Measurements from ENCODE around the gene CREM.

CREM gene

DNA sequence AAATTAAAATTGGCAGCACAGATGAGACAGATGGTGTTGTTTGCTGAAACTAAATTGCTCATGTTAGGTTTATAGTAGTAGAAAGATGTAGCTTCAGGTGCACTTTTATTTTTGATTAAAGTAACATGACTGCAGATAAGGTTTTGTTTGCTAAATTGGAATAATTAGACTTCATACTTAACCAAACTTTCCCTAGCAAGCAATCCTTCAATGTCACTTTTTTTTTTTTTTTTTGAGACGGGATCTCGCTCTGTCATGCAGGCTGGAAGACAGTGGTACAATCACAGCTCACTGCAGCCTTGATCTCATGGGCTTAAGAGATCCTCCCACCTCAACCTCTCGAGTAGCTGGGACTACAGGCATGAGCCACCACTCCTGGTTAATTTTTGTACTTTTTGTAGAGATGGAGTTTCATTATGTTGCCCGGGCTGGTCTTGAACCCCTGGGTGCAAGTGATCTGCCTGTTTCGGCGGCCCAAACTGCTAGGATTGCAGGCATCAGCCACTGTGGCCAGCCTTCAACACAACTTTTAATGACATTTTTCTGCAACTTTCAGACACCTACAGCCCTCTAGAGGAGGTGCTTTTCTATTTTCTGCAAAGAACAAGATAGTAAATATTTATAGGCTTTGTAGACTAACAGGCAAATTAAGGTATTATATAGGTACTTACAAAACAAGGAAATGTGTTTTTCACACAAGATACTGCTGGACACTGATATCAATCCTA lies 124.9 kb downstream of the CREM start:
- H3K36me3 ChIP-seq (ENCODE audit: control insufficient read depth, insufficient read depth, low read length, severe bottlenecking): no peaks in the 10 kb centered on the region
- no peak for DNase-seq (ENCODE audit: low read depth)
- H3K9me3 ChIP-seq (ENCODE audit: control insufficient read depth, low read length): peaks cover 3% of the 10 kb centered on the region
- H3K27me3 ChIP-seq (replicated peaks; ENCODE audit: control insufficient read depth, insufficient read depth, low read length): no peaks in the 10 kb centered on the region
- no peak overlapping the region for H3K9ac ChIP-seq (ENCODE audit: low read length)
- no peaks in the 10 kb centered on the region for H3K4me1 ChIP-seq (ENCODE audit: control insufficient read depth, insufficient read depth, low read length)
- H3K4me3 ChIP-seq (ENCODE audit: low read length): no peak overlapping the region

DNA sequence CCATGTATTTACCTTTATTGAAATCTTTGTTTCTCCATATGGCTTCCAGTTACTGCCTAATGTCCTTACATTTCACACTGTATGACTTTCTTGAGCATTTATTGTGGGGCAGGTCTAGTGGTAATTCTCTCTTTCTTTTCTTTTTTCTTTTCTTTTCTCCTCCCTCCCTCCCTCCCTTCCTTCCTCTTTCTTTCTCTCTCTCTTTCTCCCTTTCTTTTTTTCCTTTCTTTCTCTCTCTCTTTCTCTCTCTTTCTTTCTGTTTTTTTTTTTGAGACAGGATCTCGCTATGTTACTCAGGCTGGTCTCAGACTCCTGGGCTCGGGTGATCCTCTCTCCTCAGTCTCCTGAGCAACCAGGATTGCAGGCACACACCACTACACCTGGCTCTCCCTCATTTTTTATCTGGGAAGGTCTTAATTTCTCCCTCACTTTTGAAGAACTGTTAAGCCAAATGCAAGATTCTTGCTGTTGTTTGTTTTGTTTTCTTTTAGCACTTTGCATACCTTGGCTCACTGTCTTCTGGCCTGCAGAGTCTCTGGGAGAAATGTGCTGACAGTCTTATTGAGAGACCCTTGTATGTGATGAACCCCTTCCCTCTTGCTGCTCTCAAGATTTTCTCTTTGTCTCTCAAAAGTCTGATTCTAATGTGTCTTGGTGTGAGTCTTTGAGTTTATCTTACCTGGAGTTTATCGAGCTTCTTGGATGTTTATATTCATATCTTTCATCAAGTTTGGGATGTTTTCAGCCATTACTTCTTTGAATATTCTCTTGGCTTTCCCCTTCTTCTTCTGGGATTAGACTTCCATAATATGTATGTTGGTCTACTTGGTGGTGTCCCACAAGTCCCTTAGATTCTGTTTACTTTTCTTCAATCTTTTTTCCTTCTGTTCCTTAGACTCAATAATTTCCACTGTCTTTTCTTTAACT lies 130.7 kb downstream of the CREM start:
- Histone ChIP-seq H3K4me3 (ENCODE audit: low read length) (no peak overlapping the region), H3K9ac (ENCODE audit: low read length) (no peak overlapping the region)

DNA sequence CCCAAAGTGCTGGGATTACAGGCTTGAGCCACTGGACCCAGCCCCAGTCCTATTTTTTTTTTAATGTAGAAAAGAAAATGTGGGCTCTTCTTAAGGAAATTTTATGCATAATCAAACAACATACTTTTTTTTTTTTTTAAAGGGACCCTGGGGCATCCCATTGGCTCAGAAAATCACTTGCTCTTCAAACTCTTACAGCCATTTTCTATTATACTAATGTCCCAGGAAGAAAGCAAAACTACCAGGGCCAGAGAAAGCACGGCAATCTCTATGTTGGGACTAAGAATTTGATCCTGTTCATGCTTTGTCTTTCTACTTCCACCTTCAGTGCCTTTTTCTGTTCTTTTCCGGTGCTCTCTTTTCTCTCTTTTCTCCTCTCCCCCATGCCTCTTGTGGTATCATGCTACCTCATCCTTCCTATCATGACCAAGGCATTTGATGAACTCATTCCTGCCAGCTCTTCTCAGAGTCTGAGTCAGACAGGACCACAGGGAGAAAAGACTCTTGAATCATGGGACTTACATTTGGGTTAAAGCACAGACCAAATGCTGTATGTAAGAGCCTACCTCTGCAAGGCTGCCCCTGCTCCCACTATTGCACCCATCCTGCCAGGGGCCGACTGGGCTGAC lies 133.2 kb downstream of the CREM start:
- Histone ChIP-seq H3K4me3 (ENCODE audit: low read length) (no peak overlapping the region), H3K9me3 (ENCODE audit: control insufficient read depth, low read length) (peaks cover 14% of the 10 kb centered on the region), H3K27me3 (replicated peaks; ENCODE audit: control insufficient read depth, insufficient read depth, low read length) (no peaks in the 10 kb centered on the region), H3K4me1 (ENCODE audit: control insufficient read depth, insufficient read depth, low read length) (peaks cover 8% of the 10 kb centered on the region), H3K36me3 (ENCODE audit: control insufficient read depth, insufficient read depth, low read length, severe bottlenecking) (no peaks in the 10 kb centered on the region), H3K9ac (ENCODE audit: low read length) (peak overlapping the region; percentile 26)
- peak; percentile 73 for DNase-seq (ENCODE audit: low read depth)

More for the DNA sequence above, 130.7 kb downstream of the CREM start:
- no peaks in the 10 kb centered on the region for H3K27me3 ChIP-seq (replicated peaks; ENCODE audit: control insufficient read depth, insufficient read depth, low read length)
- no peak for DNase-seq (ENCODE audit: low read depth)
- H3K9me3 ChIP-seq (ENCODE audit: control insufficient read depth, low read length): peaks cover 14% of the 10 kb centered on the region
- no peaks in the 10 kb centered on the region for H3K36me3 ChIP-seq (ENCODE audit: control insufficient read depth, insufficient read depth, low read length, severe bottlenecking)
- peaks cover 8% of the 10 kb centered on the region for H3K4me1 ChIP-seq (ENCODE audit: control insufficient read depth, insufficient read depth, low read length)

DNA sequence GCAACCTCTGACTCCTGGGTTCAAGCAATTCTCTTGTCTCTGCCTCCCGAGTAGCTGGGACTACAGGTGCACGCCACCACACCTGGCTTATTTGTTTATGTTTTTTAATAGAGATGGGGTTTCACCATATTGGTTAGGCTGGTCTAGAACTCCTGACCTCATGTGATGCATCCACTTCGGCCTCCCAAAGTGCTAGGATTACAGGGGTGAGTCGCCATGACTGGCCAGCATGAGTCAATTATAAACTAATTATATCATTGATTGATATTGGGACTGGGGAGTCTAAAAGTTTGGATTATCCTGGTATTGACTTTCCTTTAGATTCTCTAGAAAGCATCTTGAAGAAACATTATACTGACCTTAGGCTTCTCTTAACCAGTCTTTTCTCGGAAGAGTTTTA lies 135.8 kb downstream of the CREM start:
- Histone ChIP-seq H3K9me3 (ENCODE audit: control insufficient read depth, low read length) (peaks cover 9% of the 10 kb centered on the region), H3K36me3 (ENCODE audit: control insufficient read depth, insufficient read depth, low read length, severe bottlenecking) (no peaks in the 10 kb centered on the region), H3K27me3 (replicated peaks; ENCODE audit: control insufficient read depth, insufficient read depth, low read length) (no peaks in the 10 kb centered on the region), H3K4me1 (ENCODE audit: control insufficient read depth, insufficient read depth, low read length) (peaks cover 12% of the 10 kb centered on the region), H3K9ac (ENCODE audit: low read length) (no peak overlapping the region), H3K4me3 (ENCODE audit: low read length) (no peak overlapping the region)
- no peak for DNase-seq (ENCODE audit: low read depth)

Measured in adipocyte (in vitro differentiated cells).